Measurements from ENCODE around the gene LEMD3.

DNA sequence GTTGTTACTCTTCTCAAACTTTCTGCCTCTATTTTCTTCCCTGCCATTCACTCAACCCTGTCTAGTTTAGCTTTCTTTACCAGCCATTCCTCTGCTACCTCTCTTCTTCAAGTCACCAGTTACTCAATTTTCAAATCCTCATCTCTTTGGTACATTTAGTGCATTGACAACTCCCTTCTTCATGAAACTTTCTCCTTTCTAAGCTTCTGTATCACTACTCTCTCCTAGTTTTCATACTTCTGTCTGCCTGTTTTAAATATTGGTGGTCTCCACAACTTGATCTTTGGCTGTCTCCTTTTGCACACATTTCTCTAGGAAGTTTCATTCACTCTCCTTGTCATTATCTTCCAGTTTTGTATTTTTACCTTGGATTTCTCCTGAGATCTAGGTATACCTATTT lies 6.0 kb downstream of the LEMD3 start:
- TF ChIP-seq POLR2A (IDR thresholded peaks at IDR 0.05) = no peak
- TF ChIP-seq, protein P1, sequence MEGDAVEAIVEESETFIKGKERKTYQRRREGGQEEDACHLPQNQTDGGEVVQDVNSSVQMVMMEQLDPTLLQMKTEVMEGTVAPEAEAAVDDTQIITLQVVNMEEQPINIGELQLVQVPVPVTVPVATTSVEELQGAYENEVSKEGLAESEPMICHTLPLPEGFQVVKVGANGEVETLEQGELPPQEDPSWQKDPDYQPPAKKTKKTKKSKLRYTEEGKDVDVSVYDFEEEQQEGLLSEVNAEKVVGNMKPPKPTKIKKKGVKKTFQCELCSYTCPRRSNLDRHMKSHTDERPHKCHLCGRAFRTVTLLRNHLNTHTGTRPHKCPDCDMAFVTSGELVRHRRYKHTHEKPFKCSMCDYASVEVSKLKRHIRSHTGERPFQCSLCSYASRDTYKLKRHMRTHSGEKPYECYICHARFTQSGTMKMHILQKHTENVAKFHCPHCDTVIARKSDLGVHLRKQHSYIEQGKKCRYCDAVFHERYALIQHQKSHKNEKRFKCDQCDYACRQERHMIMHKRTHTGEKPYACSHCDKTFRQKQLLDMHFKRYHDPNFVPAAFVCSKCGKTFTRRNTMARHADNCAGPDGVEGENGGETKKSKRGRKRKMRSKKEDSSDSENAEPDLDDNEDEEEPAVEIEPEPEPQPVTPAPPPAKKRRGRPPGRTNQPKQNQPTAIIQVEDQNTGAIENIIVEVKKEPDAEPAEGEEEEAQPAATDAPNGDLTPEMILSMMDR (IDR thresholded peaks at IDR 0.05) = no peak

All from esophagus squamous epithelium (tissue), 4 donors.